Hepatocyte (in vitro differentiated cells): Measurements from ENCODE around the gene ZDHHC22. TPM values are rescaled to one million over a fixed set of nuclear protein-coding genes. Genes with fewer than 3 reads are reported as not detected.
A peak's percentile ranks its signal among the peaks of the same experiment; 100 is the strongest.

Source experiments
- DNase-seq: peaks from one replicate; pipeline ENCODE4 v3.0.0-alpha.2; 2016; ENCODE audit warnings: low spot score
- H2AFZ ChIP-seq: fragments of 200-600 bp; sonication (generic); 2 replicates; pipeline ENCODE4 v1.6.0; 2016; ENCODE audit warnings: antibody characterized with exemption, mild to moderate bottlenecking
- H3K27ac ChIP-seq: fragments of 200-600 bp; sonication (generic); 2 replicates; pipeline ENCODE4 v1.5.1; 2016; ENCODE audit warnings: mild to moderate bottlenecking
- H3K27me3 ChIP-seq: fragments of 200-600 bp; sonication (generic); 2 replicates; pipeline ENCODE4 v1.6.1; 2016
- H3K36me3 ChIP-seq: fragments of 200-600 bp; sonication (generic); replicated peaks from 2 replicates; pipeline ENCODE4 v1.5.1; 2016; ENCODE audit warnings: low read depth; ENCODE audit not compliant: insufficient read depth
- H3K4me1 ChIP-seq: fragments of 200-600 bp; sonication (generic); 2 replicates; pipeline ENCODE4 v1.5.1; 2016; ENCODE audit warnings: mild to moderate bottlenecking, moderate library complexity; ENCODE audit not compliant: insufficient read depth
- H3K4me2 ChIP-seq: fragments of 200-600 bp; sonication (generic); 2 replicates; pipeline ENCODE4 v1.6.0; 2016
- H3K4me3 ChIP-seq: fragments of 200-600 bp; sonication (generic); 2 replicates; pipeline ENCODE4 v1.5.1; 2016; ENCODE audit warnings: mild to moderate bottlenecking
- H3K79me2 ChIP-seq: fragments of 200-600 bp; sonication (generic); 2 replicates; pipeline ENCODE4 v1.6.0; 2017; ENCODE audit warnings: mild to moderate bottlenecking
- H3K9me2 ChIP-seq: fragments of 200-600 bp; sonication (generic); replicated peaks from 2 replicates; pipeline ENCODE4 v1.6.0; 2017; ENCODE audit warnings: mild to moderate bottlenecking; ENCODE audit not compliant: insufficient read depth
- H3K9me3 ChIP-seq: fragments of 200-600 bp; sonication (generic); 2 replicates; pipeline ENCODE4 v1.5.1; 2016; ENCODE audit warnings: low read depth, mild to moderate bottlenecking
- H4K20me1 ChIP-seq: fragments of 200-600 bp; sonication (generic); 2 replicates; pipeline ENCODE4 v1.6.0; 2016; ENCODE audit warnings: mild to moderate bottlenecking; ENCODE audit not compliant: insufficient read depth, poor library complexity, severe bottlenecking
- CTCF ChIP-seq: fragments of 200-600 bp; sonication (generic); IDR thresholded peaks from 2 replicates; pipeline ENCODE4 v1.5.1; 2016; ENCODE audit warnings: antibody characterized with exemption, mild to moderate bottlenecking; ENCODE audit not compliant: poor library complexity
- EZH2 ChIP-seq: fragments of 200-600 bp; sonication (generic); IDR thresholded peaks from 2 replicates; pipeline ENCODE4 v1.6.1; 2016; ENCODE audit warnings: antibody characterized with exemption, mild to moderate bottlenecking, borderline replicate concordance
- EZH2phosphoT487 ChIP-seq: fragments of 200-600 bp; sonication (generic); IDR thresholded peaks from one replicate; pipeline ENCODE4 v1.6.1; 2018; ENCODE audit warnings: antibody characterized with exemption, mild to moderate bottlenecking, low read depth, moderate library complexity; ENCODE audit not compliant: unreplicated experiment, severe bottlenecking
- WGBS: methylation state at CpG from one replicate; pipeline ENCODE4 v1.1.6; 2016; ENCODE audit warnings: low lambda C conversion rate; ENCODE audit errors: missing lambda C conversion rate; 5-methylcytosine and 5-hydroxymethylcytosine counted together
- polyA plus RNA-seq: library from polyadenylated mRNA; unstranded; fragments of >200 nt; fragmentation: Nextera tagmentation; extraction: Ambion mirVana; gene quantifications from 2 replicates; pipeline ENCODE4 v1.2.1, GENCODE V29; 2016
- total RNA-seq: library from RNA; depleted of rRNA; stranded (reverse); fragments of >200 nt; gene quantifications from 2 replicates; pipeline ENCODE4 v1.2.3, GENCODE V29; 2014

ZDHHC22 gene
- total and polyA plus RNA-seq, 2 experiments from 2014 or later: not detected

- 7% methylated on average over 9 of the region's 9 CpGs for WGBS
- no peak for DNase-seq
- Histone ChIP-seq H2AFZ (no peak overlapping the region), H3K9me2 (no peaks in the 10 kb centered on the region), H3K27me3 (peaks cover 98% of the 10 kb centered on the region), H3K36me3 (no peaks in the 10 kb centered on the region), H4K20me1 (no peaks in the 10 kb centered on the region), H3K4me2 (peak overlapping the region; percentile 97), H3K79me2 (no peaks in the 10 kb centered on the region), H3K4me1 (peaks cover 21% of the 10 kb centered on the region), H3K4me3 (no peak overlapping the region), H3K9me3 (no peaks in the 10 kb centered on the region), H3K27ac (no peak overlapping the region)
- TF ChIP-seq EZH2phosphoT487 (no peak), EZH2 (no peak), CTCF (no peak)
These were observed 612 bp upstream of the ZDHHC22 start for GRCh38 chr14:77142005-77142800.

- Histone ChIP-seq H4K20me1 (no peaks in the 10 kb centered on the region), H3K4me2 (peak overlapping the region; percentile 97), H2AFZ (no peak overlapping the region)
These were observed 1.0 kb downstream of the ZDHHC22 start for GRCh38 chr14:77140359-77141213.

More at GRCh38 chr14:77140359-77141213, 1.0 kb downstream of the ZDHHC22 start:
- Histone ChIP-seq H3K36me3 (no peaks in the 10 kb centered on the region), H3K9me3 (no peaks in the 10 kb centered on the region), H3K79me2 (no peaks in the 10 kb centered on the region), H3K9me2 (no peaks in the 10 kb centered on the region), H3K27me3 (peaks cover 92% of the 10 kb centered on the region), H3K4me1 (peaks cover 21% of the 10 kb centered on the region), H3K27ac (no peak overlapping the region), H3K4me3 (peak overlapping the region; percentile 20)
- DNase-seq: no peak
- TF ChIP-seq CTCF (no peak), EZH2phosphoT487 (peak; percentile 16), EZH2 (peak; percentile 57)
- 1% methylated on average over 63 of the region's 67 CpGs for WGBS
